Hematopoietic multipotent progenitor cell treated with erythropoietin and hydrocortisone succinate and interleukin-3 and kit ligand, for 15 days (in vitro differentiated cells): Measurements from ENCODE around the gene CSTPP1.

Experiments used
- DNase-seq: peaks from one replicate; pipeline ENCODE4 v3.0.0-alpha.2; 2015; ENCODE audit warnings: low spot score

The CSTPP1 gene

GRCh38 chr11:47132981-47133380 is 196.4 kb downstream of the CSTPP1 start:
- no peak for DNase-seq

- DNase-seq, result no peak
These were observed 199.8 kb downstream of the CSTPP1 start for GRCh38 chr11:47136327-47136726.

GRCh38 chr11:47136921-47137320 is 200.4 kb downstream of the CSTPP1 start:
- DNase-seq, result no peak

GRCh38 chr11:47137476-47137875 is 200.9 kb downstream of the CSTPP1 start:
- DNase-seq, result no peak

- no peak for DNase-seq
These were observed 203.3 kb downstream of the CSTPP1 start for GRCh38 chr11:47139878-47140277.

- DNase-seq, result no peak
These were observed 206.8 kb downstream of the CSTPP1 start for GRCh38 chr11:47143322-47143721.

- DNase-seq, result no peak
These were observed 208.0 kb downstream of the CSTPP1 start for GRCh38 chr11:47144541-47144940.

- no peak for DNase-seq
These were observed 210.7 kb downstream of the CSTPP1 start for GRCh38 chr11:47147250-47147649.

GRCh38 chr11:47147681-47148080 is 211.1 kb downstream of the CSTPP1 start:
- no peak for DNase-seq

GRCh38 chr11:47148270-47148669 is 211.7 kb downstream of the CSTPP1 start:
- no peak for DNase-seq

GRCh38 chr11:47148903-47149531 is 212.5 kb downstream of the CSTPP1 start:
- no peak for DNase-seq

- DNase-seq, result no peak
These were observed 213.2 kb downstream of the CSTPP1 start for GRCh38 chr11:47149782-47150181.

GRCh38 chr11:47152126-47152952 is 215.8 kb downstream of the CSTPP1 start:
- no peak for DNase-seq

GRCh38 chr11:47152953-47153950 is 216.7 kb downstream of the CSTPP1 start:
- DNase-seq, result peak; percentile 63

GRCh38 chr11:47154616-47155570 is 218.3 kb downstream of the CSTPP1 start:
- no peak for DNase-seq

- no peak for DNase-seq
These were observed 219.3 kb downstream of the CSTPP1 start for GRCh38 chr11:47155879-47156278.

- no peak for DNase-seq
These were observed 219.8 kb downstream of the CSTPP1 start for GRCh38 chr11:47156333-47156732.

GRCh38 chr11:47156951-47157350 is 220.4 kb downstream of the CSTPP1 start:
- DNase-seq, result no peak

- DNase-seq, result no peak
These were observed 221.2 kb downstream of the CSTPP1 start for GRCh38 chr11:47157805-47158204.

- DNase-seq, result no peak
These were observed 221.7 kb downstream of the CSTPP1 start for GRCh38 chr11:47158242-47158641.

- no peak for DNase-seq
These were observed 224.2 kb downstream of the CSTPP1 start for GRCh38 chr11:47160753-47161133.
